HG02610 (cell line): ENCODE results near the gene LARP4.
"Not testable (repeated sequence)": the region's sequence is repeated elsewhere in the genome, so short reads cannot be mapped to it uniquely, and the experiment has no call there.

Experiments
- ATAC-seq: cut with Tn5 transposase; IDR thresholded peaks from one replicate; pipeline ENCODE4 v1.9.1; 2021; ENCODE audit warnings: mild to moderate bottlenecking, moderate library complexity; ENCODE audit not compliant: unreplicated experiment

The LARP4 gene

DNA sequence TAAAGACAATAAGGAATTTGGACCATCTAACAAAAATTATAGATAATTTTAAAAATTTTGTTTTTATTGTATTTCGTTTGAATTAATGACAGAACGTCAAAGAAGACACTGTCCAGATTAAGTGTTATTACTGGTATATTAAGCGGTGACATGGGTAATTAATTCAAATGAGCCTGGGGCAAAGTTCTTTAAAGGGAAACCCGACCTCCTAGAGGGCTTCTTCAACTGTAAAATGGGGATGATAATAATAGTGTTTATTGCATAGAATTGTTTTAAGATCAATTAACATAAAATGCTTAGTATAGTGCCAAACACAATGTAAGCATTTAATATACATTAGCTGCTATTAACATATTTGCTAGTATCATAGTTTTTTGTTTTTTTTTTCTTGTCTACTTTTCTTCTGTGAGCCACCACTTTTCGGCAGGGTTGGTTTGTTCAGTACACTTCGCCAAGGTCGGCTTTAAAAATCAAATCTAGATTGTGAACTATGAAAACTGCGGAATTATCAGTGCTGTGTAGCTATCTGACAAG is 514 bp upstream of the LARP4 start:
- no peak for ATAC-seq

DNA sequence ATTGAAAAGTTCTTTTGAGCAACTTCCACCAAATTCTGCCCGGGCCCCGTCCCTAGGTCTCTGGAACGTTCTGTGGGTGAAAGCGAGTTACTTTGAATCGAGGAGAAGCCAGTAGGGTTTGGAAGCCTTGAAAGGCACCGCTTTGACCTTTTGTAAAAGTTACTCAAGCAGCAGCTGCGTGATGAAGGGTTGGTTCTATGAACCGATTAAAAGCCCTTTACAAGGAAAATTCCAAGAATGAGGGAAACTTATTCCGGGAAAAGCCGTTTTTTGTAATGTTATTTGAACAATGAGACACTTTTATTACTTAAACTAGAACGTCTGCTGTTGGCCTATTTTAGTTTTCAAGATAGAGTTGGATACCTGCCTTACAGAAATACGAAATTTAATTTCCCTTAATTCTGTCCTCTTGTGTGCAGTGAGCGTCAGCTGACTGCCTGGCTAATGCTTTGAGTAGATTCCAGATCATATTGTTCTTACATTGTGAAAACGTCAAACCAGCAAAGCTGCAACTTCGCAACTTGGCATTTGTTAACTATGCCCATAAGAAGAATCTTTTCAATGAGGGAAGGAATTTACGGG is 906 bp downstream of the LARP4 start:
- ATAC-seq = no peak

- ATAC-seq = no peak
Measured at GRCh38 chr12:50402264-50403000, 1.7 kb downstream of the LARP4 start.

GRCh38 chr12:50403001-50403440 is 2.3 kb downstream of the LARP4 start:
- ATAC-seq = no peak

GRCh38 chr12:50404307-50404706 is 3.6 kb downstream of the LARP4 start:
- ATAC-seq = no peak

DNA sequence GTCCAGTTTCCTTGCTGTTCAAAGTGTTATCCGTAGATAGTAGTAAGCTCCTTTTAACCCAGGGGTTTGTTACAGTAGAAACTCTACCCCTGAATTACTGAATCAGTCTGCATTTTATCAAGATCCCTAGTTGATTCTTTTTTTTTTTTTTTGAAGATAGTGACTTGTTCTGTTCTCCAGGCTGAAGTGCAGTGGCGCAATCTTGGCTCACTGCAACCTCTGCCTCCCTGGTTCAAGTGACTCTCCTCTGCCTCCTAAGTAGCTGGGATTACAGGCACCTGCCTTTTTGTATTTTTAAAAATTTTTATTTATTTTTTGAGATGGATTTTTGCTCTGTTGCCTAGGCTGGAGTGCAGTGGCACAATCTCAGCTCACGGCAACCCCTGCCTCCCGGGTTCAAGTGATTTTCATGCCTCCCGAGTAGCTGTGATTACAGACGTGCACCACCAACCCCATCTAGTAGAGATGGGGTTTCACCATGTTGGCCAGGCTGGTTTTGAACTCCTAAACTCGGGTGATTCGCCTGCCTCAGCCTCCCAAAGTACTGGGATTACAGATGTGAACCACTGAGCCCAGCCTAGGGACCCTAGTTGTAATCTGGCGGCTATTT is 10.5 kb downstream of the LARP4 start:
- ATAC-seq = no peak

DNA sequence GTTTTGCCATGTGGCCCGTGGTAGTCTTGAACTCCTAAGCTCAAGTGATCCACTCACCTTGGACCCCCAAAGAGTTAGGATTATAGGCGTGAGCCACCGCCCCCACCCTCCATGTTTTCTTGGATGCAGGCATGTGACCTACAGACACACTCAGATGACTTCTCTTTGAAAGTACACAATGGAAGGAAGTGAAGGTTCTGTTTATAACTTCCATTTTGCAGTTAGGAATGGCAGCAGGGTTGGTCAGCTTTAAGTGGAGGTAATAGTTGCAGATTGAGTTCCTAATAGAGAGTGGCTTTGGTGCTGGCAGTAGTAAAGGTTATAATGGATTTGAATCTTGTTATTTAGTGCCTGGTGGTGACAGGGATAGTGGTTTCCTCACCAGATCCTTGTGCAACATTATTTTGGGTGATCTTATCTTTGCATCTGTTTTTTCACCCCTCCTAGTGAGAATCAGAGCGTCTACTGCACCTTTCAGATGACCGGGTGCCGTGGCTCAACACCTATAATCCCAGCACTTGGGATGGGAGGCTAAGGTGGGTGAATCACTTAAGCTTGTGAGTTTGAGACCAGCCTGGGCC is 15.3 kb downstream of the LARP4 start:
- ATAC-seq = no peak

DNA sequence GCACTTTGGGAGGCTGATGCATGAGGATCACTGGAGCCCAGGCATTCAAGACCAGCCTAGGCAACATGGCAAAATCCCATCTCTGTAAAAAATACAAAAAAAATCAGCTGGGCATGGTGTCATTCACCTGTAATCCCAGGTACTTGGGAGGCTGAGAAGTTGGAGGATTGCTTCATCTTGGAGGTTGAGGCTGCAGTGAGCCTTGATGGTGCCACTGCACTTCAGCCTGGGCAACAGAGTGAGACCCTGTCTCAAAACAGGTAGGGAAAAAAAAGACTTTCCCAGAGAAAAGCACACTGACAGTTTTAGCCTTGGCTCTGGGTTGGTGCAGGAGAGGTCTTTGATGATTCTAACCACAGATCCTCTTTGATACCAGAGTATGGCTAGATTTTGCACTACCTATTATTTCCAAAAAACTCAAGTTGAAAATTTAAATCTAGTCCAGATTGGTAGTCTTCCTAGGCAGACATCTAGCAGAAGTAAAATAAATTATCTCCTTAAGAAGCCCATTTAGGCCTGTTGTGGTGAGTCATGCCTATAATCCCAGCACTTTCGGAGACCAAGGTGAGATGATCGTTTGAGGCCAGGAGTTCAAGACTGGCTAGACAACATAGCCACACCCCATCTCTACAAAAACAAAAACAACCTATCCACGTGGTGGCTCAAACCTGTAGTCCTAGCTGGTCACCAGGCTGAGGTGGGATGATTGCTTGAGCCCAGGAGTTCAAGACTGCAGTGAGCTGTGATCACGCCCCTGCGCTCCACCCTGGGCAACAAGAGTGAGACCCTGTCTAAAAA is 18.6 kb downstream of the LARP4 start:
- ATAC-seq = no peak

DNA sequence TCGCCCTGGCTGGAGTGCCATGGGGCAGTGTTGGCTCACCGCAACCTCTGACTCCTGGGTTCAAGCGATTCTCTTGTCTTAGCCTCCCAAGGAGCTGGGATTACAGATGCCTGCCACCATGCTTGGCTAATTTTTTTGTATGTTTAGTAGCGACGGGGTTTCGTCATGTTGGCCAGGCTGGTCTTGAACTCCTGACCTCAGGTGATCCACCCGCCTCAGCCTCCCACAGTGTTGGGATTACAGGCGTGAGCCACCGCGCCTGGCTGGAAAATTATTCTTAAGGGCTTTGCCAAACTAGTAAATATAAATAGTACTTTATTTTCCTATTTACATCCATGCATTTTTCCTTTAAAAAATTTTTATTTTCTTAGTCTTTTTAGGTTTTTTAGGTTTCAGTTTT is 22.2 kb downstream of the LARP4 start:
- ATAC-seq = not testable (repeated sequence)

- ATAC-seq = not testable (repeated sequence)
Measured at GRCh38 chr12:50423342-50423741, 22.7 kb downstream of the LARP4 start.

- no peak for ATAC-seq
Measured at GRCh38 chr12:50425589-50426258, 25.0 kb downstream of the LARP4 start.

GRCh38 chr12:50431656-50432055 is 31.0 kb downstream of the LARP4 start:
- ATAC-seq = not testable (repeated sequence)

GRCh38 chr12:50440288-50440687 is 39.6 kb downstream of the LARP4 start:
- no peak for ATAC-seq

- no peak for ATAC-seq
Measured at GRCh38 chr12:50441763-50442162, 41.1 kb downstream of the LARP4 start.

- peak; percentile 68 for ATAC-seq
Measured at GRCh38 chr12:50442178-50442908, 41.7 kb downstream of the LARP4 start.

GRCh38 chr12:50449671-50450070 is 49.0 kb downstream of the LARP4 start:
- ATAC-seq = not testable (repeated sequence)

DNA sequence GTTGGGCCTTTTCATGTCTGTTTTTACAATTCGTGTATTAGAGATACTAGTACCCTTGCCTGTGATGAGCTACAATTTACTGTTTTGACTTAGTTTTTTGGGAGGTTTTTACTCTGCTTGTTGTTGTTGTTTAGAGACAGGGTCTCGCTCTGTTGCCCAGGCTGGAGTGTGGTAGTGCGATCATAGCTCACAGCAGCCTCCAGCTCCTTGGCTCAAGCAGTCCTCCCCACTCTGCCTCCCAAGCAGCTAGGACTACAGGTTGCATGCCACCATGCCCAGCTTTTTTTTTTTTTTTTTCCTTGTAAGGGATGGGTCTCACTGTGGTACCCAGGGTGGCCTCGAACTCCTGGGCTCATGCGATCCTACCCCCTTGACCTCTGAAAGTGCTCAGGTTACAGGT is 52.1 kb downstream of the LARP4 start:
- ATAC-seq = no peak

DNA sequence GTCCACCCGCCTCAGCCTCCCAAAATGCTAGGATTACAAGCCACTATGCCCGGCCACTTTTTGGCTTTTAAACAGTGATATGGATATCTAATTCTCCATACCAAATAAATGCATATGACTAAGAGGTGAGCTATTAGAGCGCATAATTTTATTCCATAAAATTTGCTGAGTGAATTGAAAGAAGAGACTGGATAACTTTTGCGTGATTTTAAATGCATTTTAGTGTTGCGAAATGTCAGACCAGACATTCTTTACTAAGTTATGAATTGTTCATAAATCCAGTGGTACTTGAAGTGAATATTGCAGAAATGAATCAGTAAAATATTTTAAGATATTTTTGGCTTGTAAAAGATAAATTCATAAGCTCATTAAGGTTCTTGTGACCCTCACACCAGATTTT is 53.2 kb downstream of the LARP4 start:
- no peak for ATAC-seq

GRCh38 chr12:50458606-50459005 is 57.9 kb downstream of the LARP4 start:
- ATAC-seq = no peak

GRCh38 chr12:50467439-50467838 is 66.8 kb downstream of the LARP4 start:
- no peak for ATAC-seq
